GM13976 (cell line): ENCODE data around the gene ZC3HAV1.
"Not testable (repeated sequence)": the region's sequence is repeated elsewhere in the genome, so short reads cannot be mapped to it uniquely, and the experiment has no call there.

Source experiments
- DNase-seq: peaks from one replicate; pipeline ENCODE4 v3.0.0; 2012; ENCODE audit warnings: low spot score
- in situ Hi-C: fragments of 300-500 bp; cut with MboI; formaldehyde crosslinking; loops from one replicate; pipeline ENCODE4 v1.12.0; 2022; ENCODE audit warnings: low sequenced_read_pairs, mixed read lengths, inconsistent platforms; ENCODE audit not compliant: unreplicated experiment
- TF ChIP-seq, protein P1 (sequence below): IDR thresholded peaks from 2 replicates; pipeline ENCODE4 v1.5.1; 2012; ENCODE audit warnings: borderline replicate concordance, mild to moderate bottlenecking; ENCODE audit not compliant: insufficient read depth; ENCODE audit errors: extremely low read depth, missing control alignments, control extremely low read depth

Gene ZC3HAV1

DNA sequence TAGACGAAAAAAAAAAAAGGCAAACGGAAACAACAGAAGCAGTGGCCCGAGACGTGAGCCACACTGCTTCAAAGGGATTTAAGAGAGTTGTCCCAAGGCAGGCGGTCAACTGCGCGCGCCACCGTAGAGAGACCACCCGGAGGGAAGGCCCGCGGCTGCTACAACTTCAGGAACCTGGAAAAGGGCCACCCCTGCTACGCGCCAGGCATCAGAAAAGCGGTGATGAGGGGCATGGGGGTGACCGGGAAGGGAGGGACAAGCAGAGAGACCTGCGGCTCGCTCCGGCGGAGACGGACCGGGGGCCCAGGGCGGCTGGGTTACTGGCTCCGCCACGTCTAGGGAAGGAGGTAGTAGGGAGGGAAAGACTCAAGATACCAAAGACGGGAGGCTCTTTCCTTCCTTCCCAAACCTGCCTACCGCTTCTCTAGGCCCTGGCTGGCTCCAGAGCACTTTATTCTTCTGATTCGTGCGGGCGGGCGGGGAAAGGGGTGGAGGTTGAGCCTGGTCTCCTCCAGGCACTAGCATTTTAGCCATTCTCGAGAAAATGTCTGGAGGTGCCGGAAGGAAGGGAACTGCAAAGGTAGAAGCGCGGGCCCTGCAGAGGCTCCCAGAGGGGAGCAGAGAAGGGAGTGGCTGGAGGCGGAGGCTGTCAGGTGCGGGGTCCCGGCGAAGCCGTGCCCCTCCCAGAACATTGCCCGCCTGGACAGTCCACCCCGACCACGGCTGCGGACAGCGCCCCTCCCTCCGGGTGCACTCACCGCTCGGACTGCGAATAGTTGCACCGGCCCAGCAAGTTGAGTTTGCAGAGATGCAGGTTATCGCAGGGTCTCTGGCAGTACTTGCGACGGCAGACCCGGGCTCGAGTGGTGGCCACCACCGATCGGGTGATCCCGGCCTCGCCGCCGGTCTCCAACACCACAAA lies 993 bp downstream of the ZC3HAV1 start:
- TF ChIP-seq, protein P1, sequence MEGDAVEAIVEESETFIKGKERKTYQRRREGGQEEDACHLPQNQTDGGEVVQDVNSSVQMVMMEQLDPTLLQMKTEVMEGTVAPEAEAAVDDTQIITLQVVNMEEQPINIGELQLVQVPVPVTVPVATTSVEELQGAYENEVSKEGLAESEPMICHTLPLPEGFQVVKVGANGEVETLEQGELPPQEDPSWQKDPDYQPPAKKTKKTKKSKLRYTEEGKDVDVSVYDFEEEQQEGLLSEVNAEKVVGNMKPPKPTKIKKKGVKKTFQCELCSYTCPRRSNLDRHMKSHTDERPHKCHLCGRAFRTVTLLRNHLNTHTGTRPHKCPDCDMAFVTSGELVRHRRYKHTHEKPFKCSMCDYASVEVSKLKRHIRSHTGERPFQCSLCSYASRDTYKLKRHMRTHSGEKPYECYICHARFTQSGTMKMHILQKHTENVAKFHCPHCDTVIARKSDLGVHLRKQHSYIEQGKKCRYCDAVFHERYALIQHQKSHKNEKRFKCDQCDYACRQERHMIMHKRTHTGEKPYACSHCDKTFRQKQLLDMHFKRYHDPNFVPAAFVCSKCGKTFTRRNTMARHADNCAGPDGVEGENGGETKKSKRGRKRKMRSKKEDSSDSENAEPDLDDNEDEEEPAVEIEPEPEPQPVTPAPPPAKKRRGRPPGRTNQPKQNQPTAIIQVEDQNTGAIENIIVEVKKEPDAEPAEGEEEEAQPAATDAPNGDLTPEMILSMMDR: no peak
- DNase-seq: peak; percentile 54
- in situ Hi-C loops: no loop called here

DNA sequence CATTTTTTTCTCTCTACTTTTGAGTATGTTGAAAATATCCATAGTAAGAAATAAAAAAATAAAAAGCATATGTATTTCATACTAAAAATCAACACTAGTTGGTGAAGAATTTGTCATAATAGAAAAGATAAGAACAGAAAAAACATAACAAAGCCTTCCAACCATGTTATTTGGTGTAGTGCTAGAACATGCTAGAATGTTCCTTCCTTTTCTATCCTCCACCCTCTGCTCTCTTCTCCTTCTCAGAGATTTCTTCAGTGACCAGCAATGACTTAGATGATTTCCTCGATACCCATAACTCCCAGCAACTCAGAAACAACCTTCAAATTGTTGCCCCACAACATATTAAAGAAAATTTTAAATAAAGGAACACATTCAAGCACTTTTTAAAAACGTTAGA lies 2.6 kb downstream of the ZC3HAV1 start:
- in situ Hi-C loops: no loop called here
- no peak for DNase-seq
- TF ChIP-seq, protein P1: no peak

DNA sequence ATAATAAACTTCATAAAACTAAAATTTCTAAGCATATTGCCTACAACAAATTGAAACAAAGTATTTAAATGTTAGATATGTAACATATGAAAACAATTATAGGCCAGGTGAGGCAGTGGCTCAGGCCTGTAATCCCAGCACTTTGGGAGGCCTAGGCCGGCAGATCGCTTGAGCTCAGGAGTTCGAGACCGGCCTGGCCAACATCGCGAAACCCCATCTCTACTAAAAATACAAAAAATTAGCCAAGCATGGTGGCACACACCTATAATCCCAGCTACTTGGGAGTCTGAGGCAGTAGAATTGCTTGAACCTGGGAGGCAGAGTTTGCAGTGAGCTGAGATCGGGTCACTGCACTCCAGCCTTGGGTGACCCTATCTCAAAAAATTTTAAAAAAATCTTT lies 3.3 kb downstream of the ZC3HAV1 start:
- DNase-seq, in situ Hi-C loops: not testable (repeated sequence)

DNA sequence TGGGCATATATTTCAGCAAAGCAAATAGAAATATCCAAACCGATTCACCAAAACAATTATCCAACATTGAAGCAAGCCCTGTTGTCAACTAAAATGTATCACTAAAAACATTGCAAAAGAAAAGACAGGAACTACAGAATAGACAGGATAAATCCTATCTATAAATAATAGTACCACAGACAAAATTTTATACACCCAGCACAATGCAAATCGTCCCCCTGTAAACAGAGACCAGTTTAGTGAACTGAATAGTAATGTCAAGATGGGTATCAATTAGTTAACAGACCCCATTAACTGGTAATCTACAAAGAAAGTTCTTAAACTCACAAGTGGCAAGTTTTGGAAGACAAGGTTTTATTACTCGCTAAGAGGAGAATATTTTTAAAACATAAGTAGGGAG lies 4.0 kb downstream of the ZC3HAV1 start:
- TF ChIP-seq, protein P1: no peak
- in situ Hi-C loops: no loop called here

DNA sequence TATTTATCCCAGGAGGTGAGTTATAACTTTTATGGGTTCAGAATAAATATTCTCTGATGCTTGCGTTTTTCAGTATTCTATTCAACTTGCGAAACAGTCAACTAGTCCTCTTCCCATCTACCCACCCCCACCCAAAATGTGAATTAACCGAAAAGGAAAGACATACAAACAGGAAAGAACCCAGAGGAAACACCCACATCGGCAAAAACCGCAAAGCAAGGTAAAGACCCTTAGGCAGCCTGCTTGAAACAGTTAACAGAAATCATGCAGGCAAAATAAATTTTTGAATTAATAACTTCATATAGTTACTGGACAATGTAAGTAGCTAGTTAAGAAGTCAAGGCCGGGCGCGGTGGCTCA lies 5.4 kb downstream of the ZC3HAV1 start:
- no peak for DNase-seq
- TF ChIP-seq, protein P1: no peak
- in situ Hi-C loops: no loop called here

More for the DNA sequence above, 4.0 kb downstream of the ZC3HAV1 start:
- no peak for DNase-seq

DNA sequence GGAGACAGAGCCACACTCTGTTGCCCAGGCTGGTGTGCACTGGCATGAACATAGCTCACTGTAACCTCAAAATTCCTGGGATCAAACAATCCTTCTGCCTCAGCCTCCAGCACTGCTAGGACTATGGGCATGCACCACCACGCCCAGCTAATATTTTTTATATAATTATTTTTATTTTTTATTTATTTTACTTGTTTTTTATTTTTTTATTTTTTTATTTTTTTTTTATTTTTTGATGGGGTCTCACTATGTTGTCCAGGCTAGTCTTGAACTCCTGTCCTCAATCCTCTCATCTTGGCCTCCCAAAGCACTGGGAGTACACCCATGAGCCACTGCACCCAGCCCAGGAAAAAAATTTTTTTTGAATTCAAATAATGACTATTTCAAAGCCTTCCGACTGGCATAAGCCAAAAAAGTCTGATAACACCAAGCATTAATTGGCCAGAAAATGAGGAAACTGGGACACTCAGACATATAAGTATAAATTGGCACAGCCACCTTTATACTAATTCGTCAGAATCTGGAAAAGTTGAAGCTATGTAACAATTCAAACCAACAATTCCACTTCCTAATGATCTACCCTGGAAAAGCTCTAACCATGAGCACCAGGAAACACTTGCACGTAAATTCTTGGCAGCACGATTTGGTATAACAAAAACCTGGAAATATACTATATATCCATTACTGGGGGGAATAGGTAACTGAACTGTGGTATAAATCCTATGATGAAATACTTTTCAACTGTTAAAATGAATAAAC lies 6.3 kb downstream of the ZC3HAV1 start:
- TF ChIP-seq, protein P1: no peak
- in situ Hi-C loops: no loop called here
- DNase-seq: no peak

DNA sequence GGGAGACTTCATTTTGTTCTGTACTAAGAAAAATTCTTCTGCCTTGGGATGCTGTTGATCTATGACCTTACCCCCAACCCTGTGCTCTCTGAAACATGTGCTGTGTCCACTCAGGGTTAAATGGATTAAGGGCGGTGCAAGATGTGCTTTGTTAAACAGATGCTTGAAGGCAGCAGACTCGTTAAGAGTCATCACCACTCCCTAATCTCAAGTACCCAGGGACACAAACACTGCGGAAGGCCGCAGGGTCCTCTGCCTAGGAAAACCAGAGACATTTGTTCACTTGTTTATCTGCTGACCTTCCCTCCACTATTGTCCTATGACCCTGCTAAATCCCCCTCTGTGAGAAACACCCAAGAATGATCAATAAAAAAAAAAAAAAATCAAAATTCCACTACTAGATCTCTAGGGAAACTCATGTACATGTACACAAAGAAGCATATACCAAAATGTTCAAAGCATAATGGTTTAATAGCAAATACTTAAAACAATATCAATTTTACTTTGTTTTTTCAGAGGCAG lies 7.8 kb downstream of the ZC3HAV1 start:
- in situ Hi-C loops, DNase-seq: not testable (repeated sequence)
